SHP77 treated with DMSO at 0.1 percent for 48 hours (cell line): ENCODE data around the gene RAB31.

Experiments used
- DNase-seq: peaks from one replicate; lab custom pipeline; 2025; lab: John Stamatoyannopoulos, UW

RAB31 gene

DNA sequence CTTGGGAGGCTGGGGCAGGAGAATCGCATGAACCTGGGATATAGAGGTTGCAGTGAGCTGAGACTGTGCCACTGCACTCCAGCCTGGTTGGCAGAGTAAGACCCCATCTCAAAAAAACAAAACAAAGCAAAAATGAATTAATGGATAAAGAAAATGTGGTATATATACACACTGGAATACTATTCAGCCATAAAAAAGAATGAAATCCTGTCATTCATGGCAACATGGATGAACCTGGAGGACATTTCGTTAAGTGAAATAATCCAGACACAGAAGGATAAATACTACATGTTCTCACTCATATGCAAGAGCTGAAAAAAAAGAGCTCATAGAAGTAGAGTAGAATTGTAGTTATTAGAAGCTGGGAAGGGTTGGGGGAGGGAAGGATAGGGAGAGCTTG lies 80.8 kb downstream of the RAB31 start:
- no peak for DNase-seq

DNA sequence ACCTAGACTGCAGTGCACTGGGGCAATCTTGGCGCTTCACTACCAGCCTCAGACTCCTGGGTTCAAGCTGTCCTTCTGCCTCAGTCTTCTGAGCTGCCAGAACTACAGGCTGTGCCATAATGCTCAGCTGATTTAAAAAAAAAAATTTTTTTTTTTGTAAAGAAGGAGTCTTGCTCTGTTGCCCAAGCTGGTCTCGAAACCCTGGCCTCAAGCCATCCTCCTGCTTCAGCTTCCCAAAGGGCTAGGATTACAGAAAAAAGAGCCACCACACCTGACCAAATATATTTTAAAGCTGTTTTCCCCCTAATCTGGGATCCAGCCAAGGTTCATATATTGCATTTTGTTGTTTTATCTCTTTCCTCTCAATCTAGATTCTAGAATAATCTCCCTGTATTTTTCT lies 82.2 kb downstream of the RAB31 start:
- DNase-seq = no peak

DNA sequence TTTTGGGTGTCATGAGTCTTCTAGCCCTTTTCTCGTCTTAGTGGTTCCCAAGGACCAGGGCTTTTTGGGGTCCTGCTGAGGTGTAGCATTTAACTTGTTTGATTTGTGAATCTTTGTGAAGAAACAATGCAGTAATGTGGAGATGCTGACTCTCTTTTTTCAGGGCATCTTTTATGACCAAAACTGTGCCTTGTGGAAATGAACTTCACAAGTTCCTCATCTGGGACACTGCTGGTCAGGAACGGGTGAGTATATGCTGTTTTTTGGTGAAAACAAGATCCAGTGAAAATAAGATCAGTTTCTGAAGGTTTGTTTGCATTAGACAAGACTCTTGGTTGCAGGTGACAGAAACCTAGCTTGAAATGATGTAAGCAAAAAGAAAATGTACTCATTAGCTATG lies 83.9 kb downstream of the RAB31 start:
- no peak for DNase-seq

DNA sequence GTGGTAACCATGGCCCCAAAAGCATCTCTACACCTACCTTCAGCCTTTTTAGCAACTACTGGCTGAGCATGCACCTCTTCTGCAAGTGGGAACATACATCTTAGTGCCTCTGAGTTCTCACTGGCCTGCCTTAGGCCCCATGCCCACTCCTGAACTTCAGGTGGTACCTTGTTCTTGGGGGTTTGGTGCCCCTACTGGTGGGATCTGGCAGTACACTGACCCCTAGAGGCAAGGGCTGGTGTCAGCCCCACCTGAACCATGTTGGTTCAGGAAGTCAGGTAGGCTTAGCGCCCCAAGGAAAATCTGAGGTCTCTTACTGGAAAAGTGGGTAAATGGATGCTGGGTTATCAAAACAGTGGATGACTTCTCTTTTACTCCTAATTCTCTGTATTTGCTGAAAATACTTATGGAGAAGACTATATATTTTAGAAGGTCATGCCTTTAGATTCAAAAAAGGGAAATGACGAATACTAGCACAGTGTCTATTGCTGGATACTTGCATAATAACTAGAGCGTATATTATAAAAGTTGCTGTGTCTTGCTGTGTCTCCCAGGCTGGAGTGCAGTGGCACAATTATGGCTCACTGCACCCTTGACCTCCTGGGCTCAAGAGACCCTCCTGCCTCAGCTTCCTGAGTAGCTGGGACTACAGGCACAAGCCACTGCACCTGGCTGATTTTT lies 84.6 kb downstream of the RAB31 start:
- DNase-seq = no peak

DNA sequence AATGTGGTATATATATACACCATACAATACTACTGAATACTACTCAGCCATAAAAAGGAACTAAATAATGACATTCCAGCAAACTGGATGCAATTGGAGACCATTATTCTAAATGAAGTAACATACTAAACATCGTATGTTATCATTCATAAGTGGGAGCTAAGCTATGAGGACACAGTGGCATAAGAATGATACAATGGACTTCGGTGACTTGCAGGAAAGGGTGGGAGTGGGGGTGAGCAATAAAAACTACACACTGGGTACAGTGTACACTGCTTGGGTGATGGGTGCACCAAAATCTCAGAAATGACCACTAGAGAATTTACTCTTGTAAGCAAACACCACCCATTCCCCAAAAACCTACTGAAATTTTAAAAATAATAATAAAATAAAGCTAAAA lies 87.9 kb downstream of the RAB31 start:
- DNase-seq = no peak

DNA sequence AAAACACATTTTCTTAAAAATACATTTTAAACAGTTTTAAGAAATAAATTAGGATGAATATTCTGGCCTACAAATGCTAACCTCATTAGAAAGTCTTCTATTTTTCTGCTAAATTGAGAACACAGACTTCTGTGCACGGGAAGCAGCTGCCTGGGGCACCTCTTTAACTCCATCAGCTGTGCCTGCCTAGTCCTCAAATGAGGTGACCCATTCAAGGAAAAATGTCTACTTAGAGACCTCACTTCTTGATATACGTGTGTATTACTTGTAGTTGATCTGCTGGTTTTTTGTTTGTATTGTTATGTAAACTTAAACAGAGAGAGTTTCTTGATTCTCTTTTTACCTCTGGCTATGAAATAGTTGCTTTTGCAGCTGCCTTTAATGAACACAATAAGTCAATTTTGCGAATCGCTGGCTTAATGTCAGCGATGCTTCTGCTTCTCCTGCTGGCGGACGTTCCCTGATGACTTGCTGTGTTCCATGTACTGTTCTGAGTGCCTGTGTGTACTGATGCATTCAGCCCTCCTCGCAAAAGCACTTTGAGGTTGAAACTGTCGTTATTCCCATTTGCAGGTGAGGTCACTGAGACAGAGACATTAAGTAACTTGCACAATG lies 88.9 kb downstream of the RAB31 start:
- DNase-seq = peak; percentile 19

DNA sequence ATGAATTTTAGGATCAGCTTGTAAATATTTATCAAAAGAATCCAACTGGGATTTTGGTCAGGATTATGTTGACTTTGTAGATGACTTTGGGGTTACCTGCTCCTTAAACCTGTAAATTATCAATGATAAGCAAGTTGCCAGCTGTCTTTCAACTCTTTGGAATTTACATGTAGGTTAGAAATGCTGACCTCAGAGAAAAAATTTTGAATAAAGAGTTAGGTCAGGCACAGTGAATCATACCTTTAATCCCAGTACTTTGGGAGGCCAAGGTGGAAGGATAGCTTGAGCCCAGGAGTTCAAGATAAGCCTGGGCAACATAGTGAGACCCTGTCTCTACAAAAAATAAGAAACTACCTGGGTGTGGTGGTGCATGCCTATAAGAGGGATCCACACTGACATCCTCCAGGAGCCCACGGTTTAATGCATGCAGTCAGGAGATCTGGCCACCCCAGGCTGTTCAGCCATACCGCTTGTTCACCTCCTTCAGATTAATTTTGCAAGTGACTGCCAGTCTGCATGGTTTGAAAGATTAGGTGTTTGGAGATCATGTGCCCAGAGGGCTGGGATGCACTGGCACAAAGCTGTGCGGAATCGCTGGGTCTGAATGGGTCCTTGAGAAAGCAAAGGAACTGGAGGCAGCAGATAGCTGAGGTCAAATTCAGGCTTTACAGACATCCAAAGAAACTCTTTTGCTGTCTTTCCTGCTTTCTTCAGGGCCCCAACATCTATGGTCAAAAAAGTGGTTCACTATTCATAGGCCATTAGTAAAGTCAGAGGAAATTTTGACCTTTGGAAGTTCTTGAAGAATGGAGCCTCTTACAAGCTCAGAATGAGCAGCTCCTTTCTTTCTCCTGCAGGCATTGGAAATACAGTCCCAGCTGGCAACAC lies 94.3 kb downstream of the RAB31 start:
- DNase-seq = no peak

DNA sequence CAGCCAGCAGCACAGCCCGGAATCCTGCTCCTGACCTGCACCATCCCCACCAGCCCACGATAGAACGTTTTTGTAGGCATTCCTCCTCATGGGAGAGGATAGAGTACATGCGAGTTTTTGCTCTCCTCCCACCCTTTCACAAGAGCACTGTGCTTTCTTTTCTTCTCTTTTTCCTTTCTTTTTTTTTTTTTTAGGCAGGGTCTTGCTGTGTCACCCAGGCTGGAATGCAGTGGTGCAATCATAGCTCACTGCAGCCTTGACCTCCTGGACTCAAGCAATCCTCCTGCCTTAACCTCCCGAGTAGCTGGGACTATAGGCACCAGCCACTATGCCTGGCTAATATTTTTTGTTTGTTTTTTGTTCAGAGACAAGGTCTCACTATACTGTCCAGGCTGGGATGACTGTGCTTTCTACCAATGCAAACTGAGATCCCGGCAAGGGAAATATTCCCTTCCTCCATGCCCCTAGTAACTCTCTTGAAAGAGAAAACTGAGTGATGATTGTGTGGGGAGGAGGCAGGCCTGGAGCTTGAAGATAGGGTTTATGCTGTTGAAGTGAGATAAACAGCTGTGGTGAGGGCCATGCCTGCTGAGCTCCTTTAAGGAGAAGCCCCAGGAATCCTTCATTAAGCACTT lies 95.1 kb downstream of the RAB31 start:
- no peak for DNase-seq

DNA sequence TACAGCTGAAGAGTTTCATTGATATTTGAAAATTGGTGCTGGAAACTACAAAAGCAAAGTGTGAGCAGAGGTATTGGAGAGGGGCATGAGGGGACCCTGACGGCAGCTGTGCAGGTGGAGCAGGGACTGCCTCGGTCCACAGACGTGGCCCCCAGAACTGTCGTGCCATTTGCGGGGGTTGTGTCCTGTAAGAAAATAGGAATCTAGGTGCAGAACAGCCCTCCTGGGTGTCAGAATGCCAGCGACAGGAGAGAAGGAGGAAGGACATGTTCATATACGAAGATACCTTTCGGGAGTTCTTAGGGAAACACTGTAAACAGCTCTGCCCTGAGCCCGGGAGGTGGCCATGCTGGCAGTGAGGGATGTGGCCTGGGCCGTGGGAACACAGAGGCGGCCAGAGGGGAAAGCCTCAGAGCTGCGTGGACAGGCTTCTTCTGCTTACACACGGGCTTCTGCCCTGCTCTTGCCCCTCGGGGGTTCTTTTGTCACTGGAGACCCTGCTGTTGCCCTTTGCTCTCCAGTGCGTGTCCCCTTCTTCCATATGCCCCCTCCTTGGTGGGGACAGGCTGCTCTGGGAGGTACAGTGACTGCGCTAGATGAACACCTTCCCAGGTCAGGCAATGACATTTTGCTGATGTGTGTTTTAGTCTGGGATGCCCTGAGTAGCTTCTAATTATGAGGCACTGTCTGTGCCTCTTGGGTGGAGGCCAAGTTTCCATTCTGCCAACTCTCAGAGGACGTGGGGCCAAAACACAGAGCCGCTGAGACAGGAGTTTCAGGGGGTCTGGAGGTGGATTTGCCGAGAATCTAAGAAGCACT lies 95.8 kb downstream of the RAB31 start:
- no peak for DNase-seq

DNA sequence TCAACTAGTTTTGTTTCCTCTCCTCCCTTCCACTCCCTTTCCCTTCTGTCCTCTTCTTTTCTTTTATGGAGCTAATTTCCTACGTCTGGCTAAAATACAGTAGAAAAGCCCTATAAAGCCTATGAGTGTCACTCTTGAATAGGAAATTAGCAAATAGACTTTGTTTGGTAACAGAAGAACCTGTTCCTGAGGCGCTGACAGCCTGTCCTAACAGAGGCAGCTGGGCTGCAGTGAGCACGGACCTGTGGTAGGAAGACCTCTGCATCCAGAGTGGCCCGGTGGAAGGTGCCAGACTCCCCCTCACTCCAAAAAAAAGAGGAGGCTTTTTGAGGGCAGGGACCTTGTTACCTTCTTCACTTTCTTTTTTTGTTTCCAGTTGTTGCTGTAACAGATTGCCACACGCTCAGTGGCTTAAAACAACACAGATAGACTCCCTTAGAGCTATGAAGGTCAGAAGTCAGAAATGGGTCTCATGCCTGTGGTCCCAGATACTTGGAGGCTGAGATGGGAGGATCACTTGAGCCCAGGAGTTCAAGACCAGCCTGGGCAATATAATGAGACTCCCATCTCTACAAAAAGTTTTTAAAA lies 96.5 kb downstream of the RAB31 start:
- DNase-seq = no peak

DNA sequence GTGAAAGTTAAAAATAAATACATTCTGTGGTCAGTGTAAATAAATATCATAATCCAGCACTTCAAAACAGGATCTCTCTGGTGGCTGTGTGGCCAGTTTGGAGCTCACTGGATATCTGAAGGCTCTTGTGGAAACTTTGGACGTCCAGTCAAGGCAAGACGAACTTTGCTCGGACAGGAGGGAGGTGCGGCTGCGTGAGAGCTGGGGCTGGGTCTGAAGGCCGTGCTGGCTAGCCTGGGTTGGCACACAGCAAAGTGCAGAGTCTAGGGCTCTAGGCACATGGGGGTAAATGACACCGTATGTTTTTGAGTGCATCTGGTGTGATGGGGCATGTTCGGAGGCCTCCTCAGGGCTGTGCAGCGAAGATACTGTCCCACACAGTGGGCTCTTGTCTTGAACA lies 98.8 kb downstream of the RAB31 start:
- DNase-seq = no peak

DNA sequence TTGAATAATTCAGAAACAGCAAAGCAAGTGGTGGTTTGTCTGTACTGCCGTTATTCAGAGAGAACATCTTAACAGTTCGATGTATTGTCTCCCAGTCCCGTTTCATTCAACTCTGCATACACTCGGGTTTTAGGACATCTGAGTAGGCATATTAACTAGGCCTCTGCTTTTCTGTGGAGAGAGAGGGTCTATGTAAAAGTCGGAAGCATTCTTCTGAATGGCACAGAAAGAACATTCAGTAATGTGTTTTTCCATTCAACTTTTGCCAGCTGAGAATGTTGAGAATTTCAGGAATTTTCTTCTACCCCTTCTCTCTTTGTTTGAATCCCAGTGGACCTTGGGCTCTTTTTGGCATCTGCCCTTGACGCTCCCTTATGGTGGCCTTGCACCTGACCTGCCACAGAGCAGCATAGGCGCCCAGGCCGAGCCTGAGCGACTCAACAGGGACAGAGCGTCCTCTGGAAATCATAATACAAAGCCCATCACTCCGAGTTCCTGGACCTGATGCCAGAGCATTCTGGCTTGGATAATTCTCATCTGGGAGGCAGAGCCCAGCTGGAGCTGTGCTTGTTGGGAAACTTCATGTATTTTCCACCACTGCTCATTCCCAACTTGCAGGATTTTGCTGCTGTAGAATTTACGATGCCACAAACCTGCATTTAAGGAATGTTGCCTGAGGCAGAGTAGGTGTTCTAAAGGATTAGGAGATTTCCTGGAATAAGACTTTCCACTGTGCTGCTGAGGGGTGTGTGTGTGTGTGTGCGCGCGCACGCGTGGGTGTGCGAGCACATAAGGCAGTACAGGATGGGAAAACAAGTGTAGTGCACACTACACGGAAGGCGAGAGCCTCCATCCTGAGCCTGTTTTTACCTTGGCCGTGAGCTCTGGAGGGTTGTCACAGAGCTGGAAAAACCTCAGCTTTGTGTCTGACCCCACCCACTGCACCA lies 100.5 kb downstream of the RAB31 start:
- DNase-seq = no peak

DNA sequence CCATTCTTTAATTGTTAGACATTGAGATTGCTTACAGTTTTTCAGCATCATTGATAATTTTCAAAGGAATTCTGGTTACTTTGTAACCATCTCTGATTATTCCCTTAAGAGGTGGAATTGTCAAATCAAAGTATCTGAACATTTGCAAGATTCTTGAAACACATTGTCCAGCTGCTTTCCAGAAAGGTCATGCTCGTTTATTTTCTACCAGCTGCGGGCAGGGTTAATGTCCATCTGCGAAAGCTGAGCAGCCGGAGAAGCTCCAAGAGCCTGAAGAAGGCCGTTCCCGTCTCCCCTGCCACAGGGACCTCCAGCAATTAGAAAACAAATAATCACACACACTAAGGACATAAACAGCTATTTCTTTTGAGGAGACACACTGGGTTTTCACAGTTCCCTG lies 101.6 kb downstream of the RAB31 start:
- no peak for DNase-seq

DNA sequence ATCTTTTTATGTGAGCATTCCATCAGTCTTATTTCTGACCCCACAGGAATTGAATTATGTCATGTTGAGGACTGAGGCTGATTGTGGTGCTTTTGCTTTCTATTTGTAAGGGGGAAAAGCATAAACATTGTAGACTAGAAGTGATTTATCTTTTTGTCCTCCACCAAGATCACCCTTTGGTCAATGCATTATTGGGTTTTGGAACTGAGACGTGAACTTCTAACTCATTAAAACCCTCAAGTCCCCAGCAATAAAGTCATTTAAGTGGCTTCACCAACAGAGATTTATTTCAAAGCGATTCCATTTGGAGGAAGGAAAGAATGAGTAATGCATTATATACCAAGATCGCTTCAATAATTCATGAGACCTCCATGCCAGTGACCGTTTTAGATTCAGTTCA lies 102.2 kb downstream of the RAB31 start:
- no peak for DNase-seq

DNA sequence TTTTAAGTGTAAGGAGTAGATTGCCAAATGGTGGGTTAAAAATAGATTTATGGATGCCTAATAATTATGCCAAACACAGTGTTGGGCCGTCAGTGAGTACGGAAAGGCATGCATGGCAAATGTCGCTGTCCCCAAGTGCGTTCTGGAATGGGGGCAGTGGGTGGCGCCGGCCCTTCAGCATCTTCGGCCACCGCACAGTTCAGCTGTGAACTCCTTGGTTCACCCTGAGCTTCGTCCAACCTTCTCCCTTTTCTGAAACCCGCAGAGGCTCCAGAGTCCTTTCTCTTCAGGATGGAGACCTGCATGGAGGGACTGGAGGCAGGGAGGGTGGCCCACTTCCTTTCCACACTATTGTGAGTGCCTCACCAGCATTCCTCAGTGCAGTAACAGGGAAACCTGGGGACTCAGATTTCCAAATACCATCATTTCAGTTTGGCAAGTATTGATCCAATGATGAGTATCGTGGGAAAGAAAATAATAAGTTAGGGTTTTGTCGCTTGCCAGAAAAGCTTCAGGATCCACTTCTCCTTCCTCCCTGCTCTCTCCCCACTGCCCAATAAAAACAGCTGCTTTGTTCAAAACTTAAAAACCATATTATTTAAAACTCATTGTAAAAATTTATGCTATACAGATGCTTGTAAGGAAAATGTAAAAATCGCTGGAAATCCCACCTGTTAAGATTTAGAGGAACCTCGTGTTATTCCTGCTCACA lies 103.0 kb downstream of the RAB31 start:
- DNase-seq = no peak

DNA sequence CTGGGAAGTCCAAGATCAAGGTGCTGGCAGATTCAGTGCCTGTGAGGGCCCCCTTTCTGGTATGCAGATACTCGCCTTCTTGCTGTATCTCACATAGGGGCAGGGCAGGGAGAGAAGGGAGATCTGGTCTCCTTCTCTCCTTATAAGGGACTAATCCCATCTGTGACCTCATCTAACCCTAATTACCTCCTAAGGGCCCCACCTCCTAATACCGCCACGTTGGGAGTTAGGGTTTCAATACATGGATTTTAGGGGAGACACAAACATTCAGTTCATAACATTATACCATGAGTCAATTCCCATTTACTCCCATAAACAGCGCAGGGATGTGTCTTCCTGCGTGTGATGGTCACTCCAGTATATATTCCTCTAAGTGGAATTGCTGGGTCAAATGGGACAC lies 103.9 kb downstream of the RAB31 start:
- no peak for DNase-seq

DNA sequence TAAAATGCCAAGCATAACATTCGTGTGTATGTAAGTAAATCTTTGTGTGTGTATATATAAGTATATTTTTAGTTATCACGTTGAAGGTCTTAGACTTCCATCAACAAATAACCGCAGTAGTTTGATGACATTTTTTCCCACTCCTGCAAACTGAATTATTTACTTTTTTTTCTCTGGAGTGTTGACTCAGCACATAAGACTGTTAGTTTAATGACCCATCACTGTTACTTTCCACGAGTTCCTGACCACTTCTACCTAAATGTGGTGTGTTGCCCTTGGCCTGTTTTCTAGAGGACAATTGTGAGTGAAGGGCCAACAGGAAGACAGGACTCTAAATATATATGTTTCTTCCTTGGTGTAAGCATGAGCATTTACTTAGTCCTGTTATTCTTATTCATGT lies 106.3 kb downstream of the RAB31 start:
- peak; percentile 19 for DNase-seq

DNA sequence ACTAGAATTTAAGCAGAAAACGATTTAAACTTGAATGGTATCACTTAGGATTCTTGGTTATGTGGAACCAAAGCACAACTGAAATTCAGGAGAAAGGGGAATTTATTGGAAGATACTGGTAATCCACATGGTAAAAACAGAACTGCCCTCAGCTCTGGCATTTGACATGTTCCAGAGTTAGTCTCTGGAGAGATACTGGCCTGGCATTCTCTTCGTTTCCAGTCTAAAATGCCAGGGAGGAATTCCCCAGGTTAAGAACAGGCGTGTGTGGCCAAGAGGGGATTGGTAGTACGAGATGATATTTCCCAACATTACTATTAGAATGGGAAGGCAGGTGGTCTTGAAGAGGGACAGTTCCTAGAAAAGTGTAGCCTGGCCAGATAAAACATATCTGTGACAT lies 109.2 kb downstream of the RAB31 start:
- DNase-seq = no peak

DNA sequence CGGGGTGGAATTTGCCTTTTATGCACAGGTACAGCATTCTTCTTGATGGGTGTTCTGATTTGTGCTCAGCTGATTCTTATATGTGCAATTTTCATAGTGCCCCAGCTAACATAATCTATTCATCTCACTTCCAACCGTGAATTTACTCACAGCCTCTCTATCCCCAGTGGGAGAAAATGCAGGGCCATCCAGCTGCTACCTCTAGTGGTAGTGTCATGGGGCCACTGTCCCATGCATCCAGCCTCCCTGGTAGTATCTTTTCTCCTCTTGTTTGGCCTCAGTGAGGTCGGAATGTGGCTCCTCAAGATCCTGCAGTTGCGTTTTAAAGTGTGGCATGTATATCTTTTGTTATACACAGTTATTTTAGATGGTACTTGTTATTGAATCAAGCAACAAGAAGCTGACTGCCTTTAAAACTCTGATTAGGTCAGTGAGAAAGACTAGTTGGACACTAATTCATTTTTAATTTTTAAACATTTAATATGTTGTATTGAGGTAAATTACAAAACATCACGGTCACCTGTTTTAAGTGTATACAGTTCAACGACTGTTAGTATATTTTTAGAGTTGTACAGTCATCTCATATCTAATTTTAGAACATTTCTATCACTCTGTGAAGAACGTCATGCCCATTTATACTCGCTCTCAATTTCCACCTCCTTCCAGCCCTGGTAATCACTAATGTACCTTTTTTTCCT lies 109.8 kb downstream of the RAB31 start:
- DNase-seq = no peak
